GM12801 (cell line): ENCODE data around the gene ARHGAP25.

Source experiments
- CTCF ChIP-seq: IDR thresholded peaks from one replicate; pipeline ENCODE4 v1.5.1; 2011; ENCODE audit warnings: control low read depth; ENCODE audit not compliant: insufficient read length; ENCODE audit errors: extremely low read depth

Gene ARHGAP25

GRCh38 chr2:68710336-68710735 lies 24.3 kb upstream of the ARHGAP25 start:
- no peak for TF ChIP-seq CTCF

DNA sequence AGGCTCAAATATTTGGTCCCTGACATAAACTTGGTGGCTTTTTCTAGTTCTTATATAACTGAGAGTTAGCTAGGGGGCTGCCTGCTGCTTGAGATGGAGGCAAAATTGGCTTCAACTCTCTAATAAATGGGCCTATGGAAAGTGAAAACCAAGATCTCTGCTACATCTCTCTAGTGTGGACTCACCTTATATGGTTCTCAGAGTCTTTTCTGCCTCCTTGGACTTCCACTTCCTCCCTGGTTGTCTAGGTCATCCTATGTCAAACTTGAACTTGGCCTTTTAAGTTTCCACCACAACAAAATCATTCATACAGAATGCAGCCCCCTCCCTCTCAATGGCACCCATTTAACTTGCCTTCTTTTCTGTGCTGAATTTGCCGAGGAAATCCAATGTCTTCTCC lies 23.9 kb upstream of the ARHGAP25 start:
- TF ChIP-seq CTCF = no peak

DNA sequence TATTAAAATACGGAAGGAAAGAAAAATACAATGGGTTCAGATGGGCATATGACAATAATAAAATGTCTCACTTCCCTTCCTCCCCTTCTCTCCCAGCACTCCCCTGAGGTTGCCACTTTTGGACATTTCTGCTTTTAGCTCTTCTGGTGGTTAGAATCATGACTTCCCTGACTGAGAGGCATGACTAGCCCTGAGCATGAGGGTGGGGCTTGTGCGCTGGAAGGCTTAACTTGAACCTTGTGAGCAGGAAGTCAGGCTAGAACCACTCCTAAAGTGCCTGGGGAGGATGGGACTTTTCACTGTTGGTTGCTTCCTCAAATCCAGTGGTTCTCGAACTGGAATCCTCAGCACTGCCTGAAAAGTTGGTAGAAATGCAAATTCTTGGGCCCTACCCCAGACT lies 19.7 kb upstream of the ARHGAP25 start:
- no peak for TF ChIP-seq CTCF

GRCh38 chr2:68715353-68716041 lies 19.1 kb upstream of the ARHGAP25 start:
- no peak for TF ChIP-seq CTCF

GRCh38 chr2:68716604-68717304 lies 17.9 kb upstream of the ARHGAP25 start:
- TF ChIP-seq CTCF = no peak

DNA sequence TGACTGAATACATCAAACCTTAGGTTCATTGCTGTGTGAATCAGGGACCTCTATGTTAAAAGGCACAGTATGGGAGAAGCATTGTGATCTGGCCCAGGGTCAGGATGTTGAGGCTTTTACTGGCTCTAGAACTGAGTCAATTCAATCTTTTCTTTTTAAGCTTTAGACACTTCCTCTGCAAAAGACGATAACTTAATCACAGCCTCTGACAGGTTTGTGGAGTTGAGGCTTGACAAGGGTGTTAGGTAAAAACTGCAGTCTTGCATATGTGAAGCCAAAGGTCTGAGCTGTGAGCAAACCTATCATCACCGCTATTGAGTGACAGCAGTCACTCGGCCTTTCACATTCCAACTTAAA lies 17.3 kb upstream of the ARHGAP25 start:
- TF ChIP-seq CTCF = no peak

GRCh38 chr2:68719912-68720311 lies 14.7 kb upstream of the ARHGAP25 start:
- TF ChIP-seq CTCF = no peak
